Measurements from ENCODE around the gene ANKRD23.

ANKRD23 gene

DNA sequence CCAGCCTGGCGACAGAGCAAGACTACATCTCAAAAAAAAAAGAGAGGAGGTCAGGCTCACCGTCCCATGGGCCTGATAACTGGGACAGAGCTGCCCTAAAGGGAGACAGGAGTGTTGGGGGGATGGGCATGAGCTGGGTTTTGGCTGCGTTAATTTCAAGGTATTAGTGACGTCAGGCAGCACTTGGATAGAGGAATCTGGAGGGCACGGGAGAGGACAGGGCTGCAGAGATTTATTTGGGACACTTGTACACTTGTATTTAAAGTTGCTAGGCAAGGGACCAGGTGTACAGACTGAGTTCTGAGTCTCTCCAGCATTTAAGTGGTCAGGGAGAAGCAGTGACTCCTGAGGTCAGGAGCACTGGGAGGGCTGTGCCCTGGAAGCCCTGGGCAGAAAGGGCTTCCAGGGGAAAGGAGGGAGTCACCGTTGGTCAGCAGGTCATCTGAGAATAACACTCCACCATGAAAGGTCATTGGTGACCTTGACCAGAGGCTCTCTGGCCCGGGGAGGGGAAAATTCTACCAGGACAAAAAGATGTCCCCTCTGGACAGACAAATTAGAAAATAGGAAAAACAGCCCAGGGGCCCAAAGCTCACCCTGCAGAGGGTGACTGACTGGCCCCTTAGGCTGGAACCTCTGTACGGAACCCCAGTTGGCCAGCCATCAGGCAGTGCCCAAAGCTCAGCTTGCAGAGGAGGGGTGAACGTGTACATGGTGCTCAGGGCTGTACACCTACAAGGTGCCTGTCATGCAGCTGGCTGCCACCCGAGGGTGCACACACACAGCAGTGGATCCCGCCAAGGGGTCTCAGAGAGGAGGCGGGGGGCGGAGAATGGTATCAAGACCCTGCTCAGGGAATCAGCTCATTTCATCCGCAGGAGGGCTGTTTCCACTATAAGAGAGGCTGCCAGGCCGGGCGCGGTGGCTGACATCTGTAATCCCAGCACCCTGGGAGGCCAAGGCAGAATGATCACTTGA lies 50.8 kb downstream of the ANKRD23 start:
- no peak for FAIRE-seq

DNA sequence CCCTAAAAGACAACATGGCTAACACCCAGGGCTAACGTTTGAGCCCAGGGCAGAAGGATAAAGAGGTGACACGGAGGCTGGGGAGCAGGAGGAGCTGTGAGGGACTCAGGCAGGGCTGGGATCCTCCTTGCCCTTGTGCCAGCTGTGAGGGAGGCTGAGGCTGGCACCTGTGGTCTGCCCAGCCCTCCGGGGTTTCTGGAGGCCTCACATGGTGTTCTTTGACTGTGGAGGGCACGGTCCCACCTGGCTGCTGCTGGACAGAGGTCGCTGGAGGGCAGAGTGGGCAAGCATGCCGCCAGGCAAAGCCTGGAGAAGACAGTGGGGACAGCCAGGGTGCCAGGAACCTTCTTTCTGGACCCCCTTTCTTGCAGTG lies 54.6 kb downstream of the ANKRD23 start:
- no peak for FAIRE-seq

DNA sequence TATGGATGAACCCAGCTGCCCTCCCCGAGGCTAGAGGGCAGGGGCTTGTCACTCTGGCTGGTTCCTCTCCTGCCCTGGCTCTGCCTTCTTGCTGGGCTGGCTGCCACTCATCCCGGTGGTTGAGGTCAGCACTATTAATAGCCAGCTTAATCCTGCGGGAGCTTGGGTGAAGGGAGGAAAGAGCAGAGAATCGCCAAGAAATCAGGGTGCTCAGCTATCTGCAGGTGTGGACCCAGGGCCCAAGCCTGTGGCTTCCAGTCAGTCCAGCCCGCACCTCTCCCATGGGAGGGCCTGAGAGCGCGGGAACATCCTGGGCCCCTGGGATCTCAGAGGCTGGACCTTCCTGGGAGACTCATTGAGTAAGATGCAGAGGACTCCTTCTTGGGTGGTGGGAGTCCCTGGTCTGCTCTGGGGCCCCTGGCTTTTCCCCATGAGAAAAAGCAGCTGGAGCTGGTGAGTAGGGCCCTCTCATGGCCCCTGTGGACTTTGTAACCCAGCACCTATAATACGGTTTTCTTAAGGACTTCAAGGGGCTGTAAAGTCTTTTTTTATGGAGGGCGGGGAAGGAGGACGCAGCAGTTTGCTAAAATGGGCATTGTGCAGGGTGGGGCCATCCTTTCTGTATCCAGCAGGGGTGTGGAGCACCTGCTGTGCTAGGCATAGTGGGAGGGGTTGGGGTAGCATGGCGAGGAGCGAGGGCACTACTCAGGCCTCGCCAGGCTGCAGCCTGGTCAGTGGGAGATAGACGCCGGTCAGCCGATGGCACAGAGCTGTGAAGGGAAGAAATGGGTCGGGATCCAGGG lies 55.2 kb downstream of the ANKRD23 start:
- FAIRE-seq: no peak
